Endodermal cell (in vitro differentiated cells): Measurements from ENCODE around the gene SYNE1. TPM values are rescaled to one million over a fixed set of nuclear protein-coding genes. Genes with fewer than 3 reads are reported as not detected.

Experiments used
- DNase-seq: peaks from one replicate; pipeline ENCODE4 v3.0.0-alpha.2; 2017
- H3K27ac ChIP-seq: 2 replicates; pipeline ENCODE4 v1.5.1; 2013; ENCODE audit warnings: mild to moderate bottlenecking, low read depth, low read length, moderate library complexity
- H3K27me3 ChIP-seq: 2 replicates; pipeline ENCODE4 v1.6.1; 2013; ENCODE audit warnings: mild to moderate bottlenecking, low read length, moderate library complexity; ENCODE audit not compliant: insufficient read depth, control insufficient read depth, poor library complexity, severe bottlenecking
- H3K36me3 ChIP-seq: 2 replicates; pipeline ENCODE4 v1.7.0; 2013; ENCODE audit warnings: mild to moderate bottlenecking, low read length, moderate library complexity; ENCODE audit not compliant: control insufficient read depth, insufficient read depth
- H3K4me1 ChIP-seq: one replicate; pipeline ENCODE4 v1.7.0; 2013; ENCODE audit warnings: low read length; ENCODE audit not compliant: control insufficient read depth, insufficient read depth
- H3K4me3 ChIP-seq: 2 replicates; pipeline ENCODE4 v1.5.1; 2013; ENCODE audit warnings: mild to moderate bottlenecking, low read length, moderate library complexity
- H3K9ac ChIP-seq: 2 replicates; pipeline ENCODE4 v1.6.1; 2013; ENCODE audit warnings: mild to moderate bottlenecking, low read length, moderate library complexity; ENCODE audit not compliant: poor library complexity, severe bottlenecking; ENCODE audit errors: extremely low read depth
- H3K9me3 ChIP-seq: 2 replicates; pipeline ENCODE4 v1.6.1; 2013; ENCODE audit warnings: mild to moderate bottlenecking, low read length, moderate library complexity; ENCODE audit not compliant: control insufficient read depth
- H3K27ac Mint-ChIP-seq: 2 replicates; pipeline ENCODE4 v1.8.0; 2020; ENCODE audit warnings: mixed read lengths
- H3K27me3 Mint-ChIP-seq: 2 replicates; pipeline ENCODE4 v1.8.0; 2021; ENCODE audit warnings: mild to moderate bottlenecking, mixed read lengths; ENCODE audit not compliant: insufficient read depth
- H3K36me3 Mint-ChIP-seq: 2 replicates; pipeline ENCODE4 v1.8.0; 2020; ENCODE audit warnings: low read depth, mixed read lengths
- H3K4me1 Mint-ChIP-seq: 2 replicates; pipeline ENCODE4 v1.8.0; 2020; ENCODE audit warnings: mixed read lengths
- H3K4me3 Mint-ChIP-seq: 2 replicates; pipeline ENCODE4 v1.8.0; 2020; ENCODE audit warnings: mild to moderate bottlenecking, moderate library complexity, mixed read lengths
- H3K9me3 Mint-ChIP-seq: 2 replicates; pipeline ENCODE4 v1.8.0; 2020; ENCODE audit warnings: mild to moderate bottlenecking, mixed read lengths
- CTCF ChIP-seq: fragments of 200-600 bp; sonication (generic); conservative IDR thresholded peaks from 2 replicates; pipeline ENCODE4 v1.5.0; 2021; ENCODE audit warnings: antibody characterized with exemption, mild to moderate bottlenecking
- WGBS, 2 experiments: methylation state at CpG; one replicate each; pipeline versions ENCODE4 v1.1.5 to v1.1.7; 2013; ENCODE audit warnings: missing lambda C conversion rate in 2 of 2, mixed read lengths in 1 of 2; ENCODE audit not compliant: insufficient coverage in 1 of 2, insufficient read length in 1 of 2; 5-methylcytosine and 5-hydroxymethylcytosine counted together
- total RNA-seq, 2 donors: library from RNA; stranded (reverse); fragmentation: NEBNext Ultra II Directional in 1 of 2; extraction: Animal tissue kit (Norgen Biotek cat#: 25700) in 1 of 2; gene quantifications; 2 replicates in 1 of 2; 3 replicates in 1 of 2; pipeline ENCODE4 v1.2.1, GENCODE V29; 2021

The SYNE1 gene
- total RNA-seq, 2 donors from 2014 or later: 7.9 to 9.5 TPM

- peaks cover 13% of the 10 kb centered on the region for H3K4me1 ChIP-seq
- no peaks in the 10 kb centered on the region for H3K36me3 ChIP-seq
- no peaks in the 10 kb centered on the region for H3K9me3 ChIP-seq
- Mint-ChIP-seq H3K27me3 (no peaks in the 10 kb centered on the region), H3K4me3 (no peak overlapping the region), H3K4me1 (peaks cover 9% of the 10 kb centered on the region), H3K36me3 (no peaks in the 10 kb centered on the region), H3K27ac (no peak overlapping the region), H3K9me3 (no peaks in the 10 kb centered on the region)
- H3K4me3 ChIP-seq: no peak overlapping the region
- 90 to 94% methylated on average over 5 to 6 of the region's 6 CpGs for WGBS, 2 experiments
- DNase-seq: no peak
- no peak for TF ChIP-seq CTCF
- H3K27ac ChIP-seq: no peak overlapping the region
- H3K9ac ChIP-seq: no peak overlapping the region
- no peaks in the 10 kb centered on the region for H3K27me3 ChIP-seq
Observed at GRCh38 chr6:152353440-152353839, 283.7 kb downstream of the SYNE1 start.

- H3K4me1 Mint-ChIP-seq: peaks cover 9% of the 10 kb centered on the region
- no peak overlapping the region for H3K4me3 ChIP-seq
Observed at GRCh38 chr6:152351742-152352141, 285.4 kb downstream of the SYNE1 start.

GRCh38 chr6:152351110-152351509 lies 286.1 kb downstream of the SYNE1 start:
- DNase-seq: no peak
- Mint-ChIP-seq H3K4me1 (peaks cover 9% of the 10 kb centered on the region), H3K27ac (no peak overlapping the region), H3K36me3 (peaks cover 3% of the 10 kb centered on the region), H3K9me3 (peaks cover 2% of the 10 kb centered on the region), H3K4me3 (no peak overlapping the region), H3K27me3 (no peaks in the 10 kb centered on the region)
- H3K4me1 ChIP-seq: peaks cover 13% of the 10 kb centered on the region
- H3K4me3 ChIP-seq: no peak overlapping the region
- no peak for TF ChIP-seq CTCF
- no peaks in the 10 kb centered on the region for H3K27me3 ChIP-seq
- no peak overlapping the region for H3K27ac ChIP-seq
- 97 to 100% methylated on average over 1 to 2 of the region's 2 CpGs for WGBS, 2 experiments
- H3K9ac ChIP-seq: no peak overlapping the region
- H3K36me3 ChIP-seq: no peaks in the 10 kb centered on the region
- no peaks in the 10 kb centered on the region for H3K9me3 ChIP-seq

More at GRCh38 chr6:152351742-152352141, 285.4 kb downstream of the SYNE1 start:
- Histone ChIP-seq H3K27ac (no peak overlapping the region), H3K36me3 (no peaks in the 10 kb centered on the region), H3K9me3 (no peaks in the 10 kb centered on the region), H3K27me3 (no peaks in the 10 kb centered on the region), H3K4me1 (peaks cover 13% of the 10 kb centered on the region), H3K9ac (no peak overlapping the region)
- 27 to 81% methylated on average over 2 to 5 of the region's 5 CpGs for WGBS, 2 experiments
- H3K27me3 Mint-ChIP-seq: no peaks in the 10 kb centered on the region
- H3K9me3 Mint-ChIP-seq: peaks cover 1% of the 10 kb centered on the region
- no peak for TF ChIP-seq CTCF
- H3K4me3 Mint-ChIP-seq: no peak overlapping the region
- no peak overlapping the region for H3K27ac Mint-ChIP-seq
- no peak for DNase-seq
- H3K36me3 Mint-ChIP-seq: peaks cover 2% of the 10 kb centered on the region
